ENCODE measurements around the gene THSD4. TPM values are rescaled to one million over a fixed set of nuclear protein-coding genes. Genes with fewer than 3 reads are reported as not detected.

THSD4 gene
- total RNA-seq, 1 donor from 2014 or later: 2.5 TPM

- no peak overlapping the region for H3K4me3 Mint-ChIP-seq (ENCODE audit: unreplicated experiment)
- H3K4me1 ChIP-seq (ENCODE audit: insufficient read depth, low read length): peaks cover 17% of the 10 kb centered on the region
- no peaks in the 10 kb centered on the region for H3K9me3 ChIP-seq (ENCODE audit: insufficient read depth, low read depth, low read length)
- H3K36me3 ChIP-seq (ENCODE audit: insufficient read depth, low read length): no peaks in the 10 kb centered on the region
- DNase-seq (ENCODE audit: low read depth) (no peak), FAIRE-seq (no peak)
- peaks cover 14% of the 10 kb centered on the region for H3K4me1 Mint-ChIP-seq (ENCODE audit: low read depth, unreplicated experiment)
- peaks cover 2% of the 10 kb centered on the region for H3K9me3 Mint-ChIP-seq (ENCODE audit: unreplicated experiment)
- H3K79me2 ChIP-seq (ENCODE audit: insufficient read depth, low read length): no peaks in the 10 kb centered on the region
- H3K27ac Mint-ChIP-seq (ENCODE audit: unreplicated experiment): no peak overlapping the region
- H3K36me3 Mint-ChIP-seq (ENCODE audit: low read depth, unreplicated experiment): no peaks in the 10 kb centered on the region
- no peaks in the 10 kb centered on the region for H3K27me3 ChIP-seq (ENCODE audit: insufficient read depth, low read length)
- no peaks in the 10 kb centered on the region for H4K20me1 ChIP-seq (ENCODE audit: insufficient read depth, low read length)
- TF ChIP-seq EZH2 (IDR thresholded peaks at IDR 0.05; ENCODE audit: insufficient read depth, low read length) (no peak), CTCF (IDR thresholded peaks at IDR 0.05; ENCODE audit: insufficient read depth, low read depth, low read length) (no peak)
- H3K4me3 ChIP-seq (ENCODE audit: insufficient read depth, low read depth, low read length): no peak overlapping the region
- H3K4me2 ChIP-seq (ENCODE audit: low read length): no peak overlapping the region
- H3K9ac ChIP-seq (ENCODE audit: low read length): no peak overlapping the region
- no peaks in the 10 kb centered on the region for H3K27me3 Mint-ChIP-seq (ENCODE audit: low read depth, unreplicated experiment)
- no peak overlapping the region for H3K27ac ChIP-seq (ENCODE audit: low read depth, low read length)
- H2AFZ ChIP-seq (ENCODE audit: low read depth, low read length): no peak overlapping the region
Measured at GRCh38 chr15:71754660-71755059, 639.4 kb downstream of the THSD4 start.

GRCh38 chr15:71755092-71755970 lies 640.1 kb downstream of the THSD4 start:
- Histone ChIP-seq H3K79me2 (ENCODE audit: insufficient read depth, low read length) (no peaks in the 10 kb centered on the region), H3K27ac (ENCODE audit: low read depth, low read length) (no peak overlapping the region), H3K4me2 (ENCODE audit: low read length) (no peak overlapping the region), H3K9me3 (ENCODE audit: insufficient read depth, low read depth, low read length) (peaks cover 4% of the 10 kb centered on the region), H3K36me3 (ENCODE audit: insufficient read depth, low read length) (peaks cover 3% of the 10 kb centered on the region), H2AFZ (ENCODE audit: low read depth, low read length) (no peak overlapping the region), H3K27me3 (ENCODE audit: insufficient read depth, low read length) (no peaks in the 10 kb centered on the region), H3K4me1 (ENCODE audit: insufficient read depth, low read length) (peaks cover 17% of the 10 kb centered on the region), H3K4me3 (ENCODE audit: insufficient read depth, low read depth, low read length) (no peak overlapping the region), H3K9ac (ENCODE audit: low read length) (no peak overlapping the region), H4K20me1 (ENCODE audit: insufficient read depth, low read length) (no peaks in the 10 kb centered on the region)
- no peaks in the 10 kb centered on the region for H3K36me3 Mint-ChIP-seq (ENCODE audit: low read depth, unreplicated experiment)
- H3K4me3 Mint-ChIP-seq (ENCODE audit: unreplicated experiment): no peak overlapping the region
- H3K27me3 Mint-ChIP-seq (ENCODE audit: low read depth, unreplicated experiment): no peaks in the 10 kb centered on the region
- FAIRE-seq: no peak
- peaks cover 2% of the 10 kb centered on the region for H3K9me3 Mint-ChIP-seq (ENCODE audit: unreplicated experiment)
- peaks cover 14% of the 10 kb centered on the region for H3K4me1 Mint-ChIP-seq (ENCODE audit: low read depth, unreplicated experiment)
- H3K27ac Mint-ChIP-seq (ENCODE audit: unreplicated experiment): no peak overlapping the region
- DNase-seq (ENCODE audit: low read depth): no peak
- no peak for TF ChIP-seq EZH2 (IDR thresholded peaks at IDR 0.05; ENCODE audit: insufficient read depth, low read length)
- TF ChIP-seq CTCF (IDR thresholded peaks at IDR 0.05; ENCODE audit: insufficient read depth, low read depth, low read length): no peak
